AG04450 (cell line): ENCODE measurements around the gene CYB5R3. TPM values are rescaled to one million over a fixed set of nuclear protein-coding genes. Genes with fewer than 3 reads are reported as not detected.

ENCODE experiments used
- CTCF ChIA-PET: fragments of 300-600, 350-600 bp; formaldehyde crosslinking; extraction: SDS; loops from one replicate; lab custom pipeline; 2022; ENCODE audit warnings: antibody characterized with exemption, inconsistent platforms; lab: Charles Lee
- POLR2A ChIA-PET: fragments of 350-600 bp; formaldehyde crosslinking; extraction: SDS; loops from one replicate; lab custom pipeline; 2021; ENCODE audit warnings: antibody characterized with exemption, inconsistent platforms; lab: Yijun Ruan, JAX
- DNase-seq: peaks from one replicate; pipeline ENCODE4 v3.0.0-alpha.2; 2011; ENCODE audit warnings: low read depth, low spot score
- H3K27ac ChIP-seq: one replicate; pipeline ENCODE4 v1.5.1; 2012; ENCODE audit warnings: low read depth, low read length, control low read depth
- H3K27me3 ChIP-seq: one replicate; pipeline ENCODE4 v1.6.0; 2012; ENCODE audit warnings: low read length; ENCODE audit not compliant: control insufficient read depth, insufficient read depth
- H3K4me3 ChIP-seq: 2 replicates; pipeline ENCODE4 v1.5.1; 2011; ENCODE audit warnings: mild to moderate bottlenecking, low read depth, low read length, control low read depth
- H3K9me3 ChIP-seq: 2 replicates; pipeline ENCODE4 v1.5.1; 2012; ENCODE audit warnings: low read length; ENCODE audit not compliant: control insufficient read depth, insufficient read depth
- polyA plus RNA-seq: library from polyadenylated mRNA; depleted of rRNA; stranded (reverse); fragments of >200 nt; gene quantifications from 2 replicates; pipeline ENCODE4 v1.2.3, GENCODE V29; 2011
- TF ChIP-seq, protein P1 (sequence below): IDR thresholded peaks from 2 replicates; pipeline ENCODE4 v1.5.1; 2011; ENCODE audit warnings: low read depth, low read length, control low read depth, inconsistent platforms

The CYB5R3 gene
- polyA plus RNA-seq, 1 experiment = 110 TPM

DNA sequence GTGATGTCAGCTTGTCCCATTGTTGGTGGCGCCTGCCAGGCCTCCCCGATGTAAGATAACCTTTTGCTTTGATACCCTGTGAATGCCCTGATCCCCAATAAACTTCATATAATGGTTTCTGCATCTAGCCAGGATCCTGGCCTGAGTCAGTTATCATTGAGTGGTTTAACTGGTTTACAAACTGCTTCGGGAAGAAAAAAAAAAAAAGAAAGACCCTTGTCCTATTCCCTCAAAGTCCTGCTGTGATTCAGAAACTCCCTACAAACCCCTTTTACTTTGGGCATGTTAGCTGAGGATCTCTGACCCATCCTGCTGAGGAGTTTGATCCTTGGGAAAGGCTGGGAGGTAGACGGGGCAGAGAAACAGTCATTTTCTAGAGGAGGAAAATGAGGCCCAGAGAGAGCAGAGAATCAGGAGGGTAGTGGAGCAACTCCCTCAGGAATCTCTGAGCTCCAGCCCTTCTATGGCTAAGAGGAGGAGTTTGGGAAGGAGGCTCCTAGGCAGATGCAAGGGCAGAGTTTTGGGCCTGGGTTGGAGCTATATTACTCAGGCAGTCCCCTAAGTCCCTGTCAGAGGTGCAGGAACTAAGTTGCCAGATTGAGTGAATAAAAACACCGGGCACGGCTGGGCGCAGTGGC is 5.4 kb upstream of the CYB5R3 start:
- ChIA-PET CTCF (interaction anchor here (1.9 kb wide), 1 partner anchor 166 kb away, joined by 9 read pairs; no protein-coding TSS in a partner anchor), POLR2A (interaction anchor here (0.7 kb wide), 1 partner anchor 17 kb away, joined by 4 read pairs; no protein-coding TSS in a partner anchor)
- Histone ChIP-seq H3K27me3 (peaks cover 3% of the 10 kb centered on the region), H3K4me3 (no peak overlapping the region), H3K9me3 (no peaks in the 10 kb centered on the region), H3K27ac (no peak overlapping the region)
- TF ChIP-seq, protein P1, sequence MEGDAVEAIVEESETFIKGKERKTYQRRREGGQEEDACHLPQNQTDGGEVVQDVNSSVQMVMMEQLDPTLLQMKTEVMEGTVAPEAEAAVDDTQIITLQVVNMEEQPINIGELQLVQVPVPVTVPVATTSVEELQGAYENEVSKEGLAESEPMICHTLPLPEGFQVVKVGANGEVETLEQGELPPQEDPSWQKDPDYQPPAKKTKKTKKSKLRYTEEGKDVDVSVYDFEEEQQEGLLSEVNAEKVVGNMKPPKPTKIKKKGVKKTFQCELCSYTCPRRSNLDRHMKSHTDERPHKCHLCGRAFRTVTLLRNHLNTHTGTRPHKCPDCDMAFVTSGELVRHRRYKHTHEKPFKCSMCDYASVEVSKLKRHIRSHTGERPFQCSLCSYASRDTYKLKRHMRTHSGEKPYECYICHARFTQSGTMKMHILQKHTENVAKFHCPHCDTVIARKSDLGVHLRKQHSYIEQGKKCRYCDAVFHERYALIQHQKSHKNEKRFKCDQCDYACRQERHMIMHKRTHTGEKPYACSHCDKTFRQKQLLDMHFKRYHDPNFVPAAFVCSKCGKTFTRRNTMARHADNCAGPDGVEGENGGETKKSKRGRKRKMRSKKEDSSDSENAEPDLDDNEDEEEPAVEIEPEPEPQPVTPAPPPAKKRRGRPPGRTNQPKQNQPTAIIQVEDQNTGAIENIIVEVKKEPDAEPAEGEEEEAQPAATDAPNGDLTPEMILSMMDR = no peak
- DNase-seq = no peak

DNA sequence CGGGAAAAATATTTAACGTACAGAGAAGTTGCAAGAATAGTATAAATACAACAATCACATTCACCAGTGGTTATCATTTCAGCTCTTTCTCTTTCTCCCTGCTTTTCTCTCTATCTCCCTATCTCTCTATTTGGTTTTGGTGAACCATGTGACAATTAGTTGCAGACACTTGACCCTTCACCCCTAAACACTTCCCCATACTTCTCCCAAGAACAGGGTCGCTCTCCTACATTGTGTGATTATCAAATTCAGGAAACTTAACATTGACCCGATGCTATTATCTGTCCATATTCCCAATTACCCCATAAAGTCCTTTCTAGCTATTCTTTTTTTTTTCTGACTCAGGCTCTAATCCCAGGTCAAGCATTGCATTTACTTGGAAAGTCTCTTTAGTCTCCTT is 4.8 kb upstream of the CYB5R3 start:
- Histone ChIP-seq H3K27me3 (peaks cover 3% of the 10 kb centered on the region), H3K9me3 (no peaks in the 10 kb centered on the region), H3K4me3 (no peak overlapping the region), H3K27ac (no peak overlapping the region)
- TF ChIP-seq, protein P1 = no peak
- CTCF ChIA-PET = interaction anchor here (1.2 to 1.9 kb wide), 2 partner anchors 33 to 166 kb away, joined by 3 to 9 read pairs; no protein-coding TSS in a partner anchor
- no peak for DNase-seq
- POLR2A ChIA-PET = no interaction called here

- CTCF ChIA-PET = interaction anchor here (0.6 to 0.7 kb wide), 2 partner anchors 10 to 441 kb away, joined by 5 to 6 read pairs; no protein-coding TSS in a partner anchor
- DNase-seq = no peak
These were observed 1.9 kb upstream of the CYB5R3 start for GRCh38 chr22:42651134-42651533.

DNA sequence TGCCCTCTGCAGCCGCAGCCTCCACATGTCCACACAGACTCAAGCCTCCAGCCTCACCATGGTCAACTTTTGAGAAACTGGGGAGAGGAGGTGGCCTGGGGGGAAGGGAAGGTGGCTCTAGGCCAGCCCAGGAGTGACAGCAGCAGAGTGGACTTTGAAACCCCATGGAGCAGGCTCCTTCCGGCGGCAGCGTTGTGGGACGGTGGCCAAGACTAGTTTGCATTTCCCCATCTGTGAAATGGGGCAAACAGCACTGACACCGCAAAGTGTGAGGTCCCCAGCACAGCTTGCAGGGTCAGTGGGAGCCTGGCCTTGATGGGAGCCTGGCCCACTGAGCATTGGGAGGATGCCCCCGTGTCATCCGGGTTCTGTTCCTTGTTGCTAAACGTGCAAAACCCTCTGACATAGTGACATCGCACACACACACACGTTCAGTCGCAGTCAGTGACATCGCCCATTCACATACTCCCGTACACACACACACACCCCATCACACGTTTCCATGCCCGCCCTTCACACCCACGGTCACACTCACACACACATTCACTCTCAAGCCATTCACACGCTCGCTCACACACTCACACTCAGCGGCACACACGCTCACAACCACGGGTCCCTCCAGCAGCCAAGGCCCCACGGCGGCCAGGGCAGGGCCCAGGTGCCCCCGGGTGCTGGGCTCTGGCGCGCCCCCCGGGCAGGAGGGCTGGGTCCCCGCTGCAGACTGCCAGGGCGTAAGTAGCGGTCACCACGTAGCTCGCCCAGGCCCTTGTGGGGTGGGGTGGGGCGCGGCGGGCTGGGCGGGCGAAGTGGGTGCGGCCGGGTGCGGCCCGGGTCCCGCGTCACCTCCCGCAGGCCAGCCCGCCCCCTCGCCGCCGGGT is 585 bp downstream of the CYB5R3 start:
- Histone ChIP-seq H3K9me3 (no peaks in the 10 kb centered on the region; the same call in 1 of the 2 replicates), H3K4me3 (peak overlapping the region; percentile 88), H3K27ac (peak overlapping the region; percentile 31), H3K27me3 (no peaks in the 10 kb centered on the region)
- ChIA-PET CTCF (interaction anchor here (0.7 to 2.2 kb wide), 4 partner anchors 10 to 172 kb away, joined by 3 to 12 read pairs (median 6); no protein-coding TSS in a partner anchor), POLR2A (interaction anchor here (0.6 to 1.6 kb wide), 5 partner anchors 13 to 271 kb away, joined by 3 to 12 read pairs (median 4); partner anchors contain the start of gene POLDIP3)
- TF ChIP-seq, protein P1 = no peak
- no peak for DNase-seq

More at GRCh38 chr22:42651134-42651533, 1.9 kb upstream of the CYB5R3 start:
- Histone ChIP-seq H3K4me3 (no peak overlapping the region), H3K27me3 (peaks cover 3% of the 10 kb centered on the region), H3K27ac (no peak overlapping the region), H3K9me3 (no peaks in the 10 kb centered on the region)
- POLR2A ChIA-PET = interaction anchor here (0.7 kb wide), 1 partner anchor 36 kb away, joined by 3 read pairs; the partner anchor contains the start of gene POLDIP3
- TF ChIP-seq, protein P1 = no peak
